Astrocyte (in vitro differentiated cells and primary cell): ENCODE results near the gene PDCD1.
"Not testable (repeated sequence)": the region's sequence is repeated elsewhere in the genome, so short reads cannot be mapped to it uniquely, and the experiment has no call there.

Experiments
- CTCF ChIP-seq: IDR thresholded peaks from 2 replicates; pipeline ENCODE4 v1.5.1; 2011; ENCODE audit warnings: low read depth, mild to moderate bottlenecking, inconsistent platforms, low read length, moderate library complexity; ENCODE audit not compliant: insufficient read depth
- EZH2 ChIP-seq: IDR thresholded peaks from 2 replicates; pipeline ENCODE4 v1.6.1; 2012; ENCODE audit warnings: mild to moderate bottlenecking, low read length, inconsistent platforms; ENCODE audit not compliant: insufficient read depth

GRCh38 chr2:241817821-241818215 is 40.9 kb downstream of the PDCD1 start:
- not testable (repeated sequence) for TF ChIP-seq CTCF, EZH2
